Measurements from ENCODE around the gene ZMYND8. TPM values are rescaled to one million over a fixed set of nuclear protein-coding genes. Genes with fewer than 3 reads are reported as not detected.

Gene ZMYND8
- total RNA-seq, 1 experiment from 2014 or later: 11.6 TPM

- H3K9me2 ChIP-seq (replicated peaks; ENCODE audit: low read length): no peaks in the 10 kb centered on the region
- ChIA-PET POLR2A (ENCODE audit: unreplicated experiment) (interaction anchor here (0.6 kb wide), 1 partner anchor 126 kb away, joined by 4 read pairs; no protein-coding TSS in a partner anchor), CTCF (no interaction called here)
- no peaks in the 10 kb centered on the region for H3K27me3 ChIP-seq (ENCODE audit: low read length)
- no peaks in the 10 kb centered on the region for H4K20me1 ChIP-seq (ENCODE audit: low read length)
- no peaks in the 10 kb centered on the region for H3F3A ChIP-seq (ENCODE audit: low read length, unreplicated experiment)
- no peak overlapping the region for H3K27ac ChIP-seq (ENCODE audit: low read length)
- H3K36me3 ChIP-seq (ENCODE audit: low read depth, low read length): peaks cover 3% of the 10 kb centered on the region; the same call in 1 of the 2 replicates
- H3K4me3 ChIP-seq (ENCODE audit: low read length): no peak overlapping the region
- no peak overlapping the region for H3K9ac ChIP-seq (ENCODE audit: low read length)
- no peaks in the 10 kb centered on the region for H3K9me3 ChIP-seq (ENCODE audit: low read length)
- intact Hi-C loops (cut with micrococcal nuclease): no loop called here
- H3K4me2 ChIP-seq (ENCODE audit: low read length): no peak overlapping the region
- H3K4me1 ChIP-seq (ENCODE audit: insufficient read depth, low read length): no peaks in the 10 kb centered on the region
- no peak overlapping the region for H2AFZ ChIP-seq (ENCODE audit: low read length)
- H3K79me2 ChIP-seq (ENCODE audit: low read length): no peaks in the 10 kb centered on the region
- TF ChIP-seq CTCF (conservative IDR thresholded peaks at IDR 0.05; ENCODE audit: low read depth, low read length): no peak
- ATAC-seq (no peak), DNase-seq (no peak)
- no TSS peak for BruUV-seq (replicated peaks)
These were observed 92.9 kb downstream of the ZMYND8 start for GRCh38 chr20:47263465-47264084.

- Histone ChIP-seq H3K36me3 (ENCODE audit: low read depth, low read length) (peaks cover 3% of the 10 kb centered on the region; the same call in 1 of the 2 replicates), H2AFZ (ENCODE audit: low read length) (no peak overlapping the region), H3F3A (ENCODE audit: low read length, unreplicated experiment) (no peaks in the 10 kb centered on the region), H3K4me3 (ENCODE audit: low read length) (no peak overlapping the region), H3K9me3 (ENCODE audit: low read length) (no peaks in the 10 kb centered on the region), H3K27ac (ENCODE audit: low read length) (no peak overlapping the region), H3K79me2 (ENCODE audit: low read length) (no peaks in the 10 kb centered on the region), H3K4me1 (ENCODE audit: insufficient read depth, low read length) (no peaks in the 10 kb centered on the region), H3K9me2 (replicated peaks; ENCODE audit: low read length) (no peaks in the 10 kb centered on the region), H3K9ac (ENCODE audit: low read length) (no peak overlapping the region), H3K27me3 (ENCODE audit: low read length) (no peaks in the 10 kb centered on the region), H4K20me1 (ENCODE audit: low read length) (no peaks in the 10 kb centered on the region), H3K4me2 (ENCODE audit: low read length) (no peak overlapping the region)
- BruUV-seq (replicated peaks): no TSS peak
- intact Hi-C loops (cut with micrococcal nuclease): no loop called here
- ATAC-seq (no peak), DNase-seq (no peak)
- POLR2A ChIA-PET (ENCODE audit: unreplicated experiment): no interaction called here
- CTCF ChIA-PET: no interaction called here
- TF ChIP-seq EZH2phosphoT487 (IDR thresholded peaks at IDR 0.05; ENCODE audit: borderline replicate concordance, low read length): no peak
- no peak for TF ChIP-seq EZH2 (IDR thresholded peaks at IDR 0.05; ENCODE audit: low read length, unreplicated experiment)
- TF ChIP-seq CTCF (conservative IDR thresholded peaks at IDR 0.05; ENCODE audit: low read depth, low read length): no peak
These were observed 93.4 kb downstream of the ZMYND8 start for GRCh38 chr20:47263080-47263464.

GRCh38 chr20:47262365-47263013 is 94.0 kb downstream of the ZMYND8 start:
- Histone ChIP-seq H3K9me3 (ENCODE audit: low read length) (no peaks in the 10 kb centered on the region), H3K4me3 (ENCODE audit: low read length) (no peak overlapping the region), H3F3A (ENCODE audit: low read length, unreplicated experiment) (no peaks in the 10 kb centered on the region), H3K9me2 (replicated peaks; ENCODE audit: low read length) (no peaks in the 10 kb centered on the region), H3K4me2 (ENCODE audit: low read length) (no peak overlapping the region), H4K20me1 (ENCODE audit: low read length) (no peaks in the 10 kb centered on the region), H3K79me2 (ENCODE audit: low read length) (no peaks in the 10 kb centered on the region), H2AFZ (ENCODE audit: low read length) (no peak overlapping the region), H3K36me3 (ENCODE audit: low read depth, low read length) (peaks cover 3% of the 10 kb centered on the region; the same call in 1 of the 2 replicates), H3K9ac (ENCODE audit: low read length) (no peak overlapping the region), H3K27ac (ENCODE audit: low read length) (no peak overlapping the region), H3K4me1 (ENCODE audit: insufficient read depth, low read length) (no peaks in the 10 kb centered on the region), H3K27me3 (ENCODE audit: low read length) (no peaks in the 10 kb centered on the region)
- POLR2A ChIA-PET (ENCODE audit: unreplicated experiment): no interaction called here
- intact Hi-C loops (cut with micrococcal nuclease): no loop called here
- CTCF ChIA-PET: interaction anchor here (0.6 kb wide), 1 partner anchor 66 kb away, joined by 3 read pairs; no protein-coding TSS in a partner anchor
- ATAC-seq: no peak
- no TSS peak for BruUV-seq (replicated peaks)
- DNase-seq: no peak
- no peak for TF ChIP-seq CTCF (conservative IDR thresholded peaks at IDR 0.05; ENCODE audit: low read depth, low read length)
- TF ChIP-seq EZH2 (IDR thresholded peaks at IDR 0.05; ENCODE audit: low read length, unreplicated experiment): no peak
- TF ChIP-seq EZH2phosphoT487 (IDR thresholded peaks at IDR 0.05; ENCODE audit: borderline replicate concordance, low read length): no peak
